GM12878 (cell line): ENCODE results near the gene MAGI2. TPM values are rescaled to one million over a fixed set of nuclear protein-coding genes. Genes with fewer than 3 reads are reported as not detected.

Experiments used
- ATAC-seq: fragments of 200-7000 bp; cut with Tn5 transposase; 3 replicates; pipeline ENCODE4 v1.9.1; 2020; ENCODE audit warnings: mild to moderate bottlenecking, moderate library complexity
- BruUV-seq: library from RNA; stranded (reverse); fragments of 400-500 nt; replicated peaks from 2 replicates; lab custom pipeline; 2021; lab: Mats Ljungman, UMichigan
- CTCF ChIA-PET: fragments of 300-600 bp; sonication (Branson Sonifier 250); formaldehyde crosslinking; extraction: SDS; loops from one replicate; lab custom pipeline; 2021; ENCODE audit warnings: inconsistent platforms; lab: Yijun Ruan, JAX
- POLR2A ChIA-PET: fragments of 350-600 bp; formaldehyde crosslinking; extraction: SDS; loops from one replicate; lab custom pipeline; 2021; ENCODE audit warnings: inconsistent platforms; lab: Charles Lee
- RAD21 ChIA-PET: fragments of 300-600 bp; sonication (Branson Sonifier 250); formaldehyde crosslinking; loops from one replicate; lab custom pipeline; 2023; ENCODE audit warnings: antibody characterized with exemption; ENCODE audit not compliant: unreplicated experiment; lab: Charles Lee
- SMC1A ChIA-PET: fragments of 300-600 bp; sonication (Branson Sonifier 250); formaldehyde crosslinking; loops from one replicate; lab custom pipeline; 2023; ENCODE audit not compliant: unreplicated experiment, uncharacterized antibody; lab: Charles Lee
- DNase-seq: peaks from one replicate; pipeline ENCODE4 v3.0.0-alpha.2; 2011; ENCODE audit warnings: low read depth, low spot score
- FAIRE-seq: peaks from 3 replicates; lab custom pipeline; 2011; peaks lifted over from hg19 to GRCh38; lab: Jason Lieb, UNC
- H2AFZ ChIP-seq: 2 replicates; pipeline ENCODE4 v1.6.0; 2011; ENCODE audit warnings: low read depth, low read length, control low read depth; ENCODE audit not compliant: control insufficient read depth
- H3K27ac ChIP-seq: 2 replicates; pipeline ENCODE4 v1.5.1; 2011; ENCODE audit warnings: control low read depth; ENCODE audit not compliant: control insufficient read depth, insufficient read depth
- H3K27me3 ChIP-seq, 2 experiments: replicated peaks in 1 of 2; 2 replicates each; pipeline versions ENCODE4 v1.6.0 to v1.6.1; 2011; ENCODE audit warnings: low read length in 1 of 2; ENCODE audit not compliant: control insufficient read depth in 2 of 2, insufficient read depth in 2 of 2
- H3K36me3 ChIP-seq, 2 experiments: 2 replicates each; pipeline ENCODE4 v1.5.1; 2011; ENCODE audit warnings: low read length in 1 of 2; ENCODE audit not compliant: control insufficient read depth in 2 of 2, insufficient read depth in 2 of 2
- H3K4me1 ChIP-seq: 2 replicates; pipeline ENCODE4 v1.6.1; 2011; ENCODE audit warnings: mild to moderate bottlenecking, low read length, moderate library complexity, mixed read lengths; ENCODE audit not compliant: control insufficient read depth, insufficient read depth
- H3K4me2 ChIP-seq: 2 replicates; pipeline ENCODE4 v1.6.0; 2011; ENCODE audit warnings: control low read depth; ENCODE audit not compliant: control insufficient read depth, insufficient read depth
- H3K4me3 ChIP-seq: fragments of 200-600 bp; sonication (generic); 2 replicates; pipeline ENCODE4 v1.5.1; 2016
- H3K79me2 ChIP-seq: 2 replicates; pipeline ENCODE4 v1.6.0; 2011; ENCODE audit warnings: low read length; ENCODE audit not compliant: control insufficient read depth, insufficient read depth
- H3K9ac ChIP-seq: 2 replicates; pipeline ENCODE4 v1.8.0; 2011; ENCODE audit warnings: low read length, control low read depth, mixed read lengths; ENCODE audit not compliant: control insufficient read depth, insufficient read depth
- H3K9me3 ChIP-seq: replicated peaks from 3 replicates; pipeline ENCODE4 v1.5.1; 2011; ENCODE audit warnings: mild to moderate bottlenecking, low read length; ENCODE audit not compliant: control insufficient read depth, insufficient read depth
- H4K20me1 ChIP-seq: 2 replicates; pipeline ENCODE4 v1.6.0; 2011; ENCODE audit not compliant: control insufficient read depth, insufficient read depth
- HDAC6 ChIP-seq: fragments of 200-600 bp; sonication (generic); IDR thresholded peaks from one replicate; pipeline ENCODE4 v1.8.0; 2017; ENCODE audit warnings: antibody characterized with exemption; ENCODE audit not compliant: unreplicated experiment
- KAT2A ChIP-seq: conservative IDR thresholded peaks from 2 replicates; pipeline ENCODE4 v1.6.1; 2011; ENCODE audit warnings: low read depth, low read length; ENCODE audit not compliant: control insufficient read depth
- NBN ChIP-seq: fragments of 450-650 bp; IDR thresholded peaks from 2 replicates; pipeline ENCODE4 v1.6.1; 2016
- NRF1 ChIP-seq: conservative IDR thresholded peaks from 2 replicates; pipeline ENCODE4 v1.6.1; 2011; ENCODE audit warnings: mild to moderate bottlenecking, low read depth, low read length, improper control_type of control experiment
- PML ChIP-seq: IDR thresholded peaks from 2 replicates; pipeline ENCODE4 v1.6.1; 2012; ENCODE audit warnings: low read length, inconsistent platforms
- RB1 ChIP-seq: fragments of 450-650 bp; formaldehyde crosslinking; IDR thresholded peaks from 2 replicates; pipeline ENCODE4 v1.6.1; 2017; ENCODE audit warnings: mild to moderate bottlenecking, borderline replicate concordance
- SPI1 ChIP-seq: IDR thresholded peaks from 2 replicates; pipeline ENCODE4 v1.6.1; 2011; ENCODE audit warnings: low read depth, mild to moderate bottlenecking, low read length, moderate library complexity, borderline replicate concordance; ENCODE audit not compliant: insufficient read depth
- SUZ12 ChIP-seq: fragments of 200-600 bp; sonication (generic); IDR thresholded peaks from one replicate; pipeline ENCODE4 v1.6.1; 2018; ENCODE audit warnings: antibody characterized with exemption, mild to moderate bottlenecking; ENCODE audit not compliant: unreplicated experiment
- TCF12 ChIP-seq: IDR thresholded peaks from 2 replicates; pipeline ENCODE4 v1.6.1; 2011; ENCODE audit warnings: low read depth, mild to moderate bottlenecking, low read length
- ZZZ3 ChIP-seq: IDR thresholded peaks from 2 replicates; pipeline ENCODE4 v1.6.1; 2011; ENCODE audit warnings: low read depth; ENCODE audit not compliant: control insufficient read depth, insufficient read length
- WGBS: methylation state at CpG from one replicate; pipeline ENCODE4 v1.1.6; 2016; ENCODE audit warnings: low lambda C conversion rate; ENCODE audit not compliant: insufficient replicate concordance, insufficient coverage; ENCODE audit errors: missing lambda C conversion rate; 5-methylcytosine and 5-hydroxymethylcytosine counted together
- in situ Hi-C: fragments of 300-500 bp; cut with MboI; formaldehyde crosslinking; loops from 9 replicates; pipeline ENCODE4 v1.14.3; 2018; ENCODE audit warnings: mixed read lengths
- intact Hi-C: fragments of 100-400 bp; cut with micrococcal nuclease; formaldehyde crosslinking; loops from one replicate; pipeline ENCODE4 v1.14.2; 2022; ENCODE audit not compliant: unreplicated experiment
- polyA plus RNA-seq, 11 experiments: library from polyadenylated mRNA; depleted of rRNA in 4 of 11; unstranded in 6 of 11; stranded (reverse) in 5 of 11; fragments of >200 nt; fragmentation: Nextera tagmentation in 4 of 11; fragmentation: Illumina TruSeq in 1 of 11; extraction: Ambion mirVana in 4 of 11; extraction: Trizol in 1 of 11; gene quantifications; 1 replicate in 1 of 11; 2 replicates in 10 of 11; pipeline versions ENCODE4 v1.2.1 to v1.2.3, GENCODE V29; 2011 to 2016; ENCODE audit warnings: inconsistent platforms in 2 of 11, missing spikeins in 2 of 11, low read depth in 1 of 11
- total RNA-seq, 4 experiments: library from RNA; depleted of rRNA in 3 of 4; stranded (reverse); fragments of >200 nt in 3 of 4; fragmentation: Illumina TruSeq in 1 of 4; extraction: Trizol in 1 of 4; gene quantifications; 2 replicates each; pipeline versions ENCODE4 v1.2.1 to v1.2.3, GENCODE V29; 2013 to 2021
- TF ChIP-seq, protein P1 (sequence below): IDR thresholded peaks from 2 replicates; pipeline ENCODE4 v1.6.1; 2011; ENCODE audit warnings: borderline replicate concordance, low read depth, mild to moderate bottlenecking, moderate library complexity, mixed read lengths, low read length; ENCODE audit not compliant: insufficient read depth; ENCODE audit errors: extremely low read length
- TF ChIP-seq, protein P2 (sequence below): fragments of 450-650 bp; IDR thresholded peaks from 2 replicates; pipeline ENCODE4 v1.6.1; 2016; ENCODE audit warnings: mild to moderate bottlenecking
- TF ChIP-seq, protein P3 (sequence below): IDR thresholded peaks from 2 replicates; pipeline ENCODE4 v1.6.1; 2012; ENCODE audit warnings: low read length, inconsistent platforms

MAGI2 gene
- total and polyA plus RNA-seq, 10 of the 15 experiments (the other 5 are each of a cell fraction or from before 2014, with no cell fraction given): 0.01 to 0.31 (median 0.05) TPM; not detected in 2

DNA sequence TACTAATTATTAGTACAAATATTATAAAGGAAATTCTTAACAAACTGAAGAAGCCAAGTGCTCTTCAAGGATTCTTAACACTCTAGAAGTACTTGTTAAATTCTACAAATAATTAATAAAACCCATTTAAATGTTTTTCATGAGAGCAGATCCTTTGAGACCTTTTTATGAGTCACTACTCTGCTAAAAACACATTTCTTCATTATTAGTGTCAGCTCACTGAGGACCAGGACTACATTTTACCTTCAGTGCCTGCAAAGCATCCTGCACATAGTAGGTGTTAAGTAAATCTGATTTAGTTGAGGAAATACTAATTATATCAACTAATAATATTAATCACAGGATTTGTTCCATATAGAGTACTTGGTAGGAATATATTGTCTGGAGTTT lies 1381.3 kb downstream of the MAGI2 start (continued):
- no peak for TF ChIP-seq RB1
- TF ChIP-seq, protein P1, sequence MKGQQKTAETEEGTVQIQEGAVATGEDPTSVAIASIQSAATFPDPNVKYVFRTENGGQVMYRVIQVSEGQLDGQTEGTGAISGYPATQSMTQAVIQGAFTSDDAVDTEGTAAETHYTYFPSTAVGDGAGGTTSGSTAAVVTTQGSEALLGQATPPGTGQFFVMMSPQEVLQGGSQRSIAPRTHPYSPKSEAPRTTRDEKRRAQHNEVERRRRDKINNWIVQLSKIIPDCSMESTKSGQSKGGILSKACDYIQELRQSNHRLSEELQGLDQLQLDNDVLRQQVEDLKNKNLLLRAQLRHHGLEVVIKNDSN: no peak
- no peak for TF ChIP-seq SUZ12
- TF ChIP-seq, protein P2, sequence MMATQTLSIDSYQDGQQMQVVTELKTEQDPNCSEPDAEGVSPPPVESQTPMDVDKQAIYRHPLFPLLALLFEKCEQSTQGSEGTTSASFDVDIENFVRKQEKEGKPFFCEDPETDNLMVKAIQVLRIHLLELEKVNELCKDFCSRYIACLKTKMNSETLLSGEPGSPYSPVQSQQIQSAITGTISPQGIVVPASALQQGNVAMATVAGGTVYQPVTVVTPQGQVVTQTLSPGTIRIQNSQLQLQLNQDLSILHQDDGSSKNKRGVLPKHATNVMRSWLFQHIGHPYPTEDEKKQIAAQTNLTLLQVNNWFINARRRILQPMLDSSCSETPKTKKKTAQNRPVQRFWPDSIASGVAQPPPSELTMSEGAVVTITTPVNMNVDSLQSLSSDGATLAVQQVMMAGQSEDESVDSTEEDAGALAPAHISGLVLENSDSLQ: no peak
- no peak for TF ChIP-seq TCF12

DNA sequence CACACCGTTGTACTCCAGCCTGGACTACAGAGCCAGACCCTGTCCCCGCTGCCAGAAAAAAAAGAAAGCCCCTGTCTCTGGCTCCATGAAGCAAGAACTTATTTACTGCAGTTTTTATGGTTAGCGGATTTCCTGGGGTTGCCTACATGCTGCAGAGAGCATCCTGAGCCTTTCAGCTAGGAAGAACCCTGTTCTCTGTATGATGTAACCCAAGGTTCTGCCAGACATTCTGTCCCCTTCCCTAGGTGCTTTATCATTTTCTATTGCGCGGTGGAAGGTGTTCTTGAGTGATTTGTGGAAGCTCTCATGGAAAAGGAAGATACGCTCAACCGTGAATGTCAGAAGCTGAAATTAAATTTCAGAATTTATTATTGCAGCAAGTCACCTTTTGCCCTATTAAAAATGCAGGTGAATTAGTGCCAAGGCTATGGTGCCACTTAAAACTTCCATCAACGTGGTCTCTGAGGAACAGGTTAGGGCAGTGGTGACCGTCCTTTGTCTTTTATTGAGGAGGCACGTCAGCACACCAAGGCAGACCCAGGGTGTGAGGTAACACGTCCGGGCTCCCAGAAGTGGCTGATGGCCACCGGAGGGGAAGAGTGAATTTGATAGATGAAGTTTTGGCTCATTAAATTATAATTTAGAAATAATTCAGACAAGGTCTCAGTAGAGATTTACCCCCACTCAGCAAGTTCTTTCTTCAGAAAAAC lies 1381.8 kb downstream of the MAGI2 start:
- FAIRE-seq (no peak), ATAC-seq (no peak), DNase-seq (no peak)
- BruUV-seq: no TSS peak
- Histone ChIP-seq H3K79me2 (no peaks in the 10 kb centered on the region), H3K27ac (no peak overlapping the region), H3K9ac (no peak overlapping the region), H3K4me2 (no peak overlapping the region), H3K36me3 (no peaks in the 10 kb centered on the region), H3K4me1 (no peaks in the 10 kb centered on the region), H2AFZ (no peak overlapping the region), H3K27me3 (no peaks in the 10 kb centered on the region), H3K9me3 (no peaks in the 10 kb centered on the region), H4K20me1 (no peaks in the 10 kb centered on the region), H3K4me3 (no peak overlapping the region)
- in situ Hi-C loops: no loop called here
- WGBS: 54% methylated on average over 13 of the region's 13 CpGs
- ChIA-PET POLR2A (no interaction called here), SMC1A (no interaction called here), CTCF (no interaction called here), RAD21 (no interaction called here)
- intact Hi-C loops: no loop called here
- TF ChIP-seq PML (no peak), HDAC6 (no peak), KAT2A (no peak), SPI1 (no peak), NRF1 (no peak), ZZZ3 (no peak), NBN (no peak)
- TF ChIP-seq, protein P3, sequence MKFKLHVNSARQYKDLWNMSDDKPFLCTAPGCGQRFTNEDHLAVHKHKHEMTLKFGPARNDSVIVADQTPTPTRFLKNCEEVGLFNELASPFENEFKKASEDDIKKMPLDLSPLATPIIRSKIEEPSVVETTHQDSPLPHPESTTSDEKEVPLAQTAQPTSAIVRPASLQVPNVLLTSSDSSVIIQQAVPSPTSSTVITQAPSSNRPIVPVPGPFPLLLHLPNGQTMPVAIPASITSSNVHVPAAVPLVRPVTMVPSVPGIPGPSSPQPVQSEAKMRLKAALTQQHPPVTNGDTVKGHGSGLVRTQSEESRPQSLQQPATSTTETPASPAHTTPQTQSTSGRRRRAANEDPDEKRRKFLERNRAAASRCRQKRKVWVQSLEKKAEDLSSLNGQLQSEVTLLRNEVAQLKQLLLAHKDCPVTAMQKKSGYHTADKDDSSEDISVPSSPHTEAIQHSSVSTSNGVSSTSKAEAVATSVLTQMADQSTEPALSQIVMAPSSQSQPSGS: no peak
